Measurements from ENCODE around the gene LRRC28.
A peak's percentile ranks its signal among the peaks of the same experiment; 100 is the strongest.
"Not testable (repeated sequence)": the region's sequence is repeated elsewhere in the genome, so short reads cannot be mapped to it uniquely, and the experiment has no call there.

Gene LRRC28
- 12.9 reads per million, percentile 37 among the genes with 10 or more reads in this experiment for total RNA-seq

- peak; percentile 85 for DNase-seq
Observed at GRCh38 chr15:99250857-99251841, at the start of gene LRRC28. Gene LRRC28 (plus strand): TSS chr15:99251481. CDS start chr15:99255958, 4,477 bp downstream.

- no peak for DNase-seq
Observed at GRCh38 chr15:99202176-99202552, 49.1 kb upstream of the LRRC28 start.

GRCh38 chr15:99207672-99208071, 43.6 kb upstream of the LRRC28 start:
- DNase-seq = no peak

- no peak for DNase-seq
Observed at GRCh38 chr15:99209326-99209725, 42.0 kb upstream of the LRRC28 start.

- no peak for DNase-seq
Observed at GRCh38 chr15:99210334-99210733, 40.9 kb upstream of the LRRC28 start.

GRCh38 chr15:99211926-99212325, 39.4 kb upstream of the LRRC28 start:
- DNase-seq = no peak

GRCh38 chr15:99212406-99212805, 38.9 kb upstream of the LRRC28 start:
- no peak for DNase-seq

GRCh38 chr15:99213187-99213811, 38.0 kb upstream of the LRRC28 start:
- peak; percentile 37 for DNase-seq

GRCh38 chr15:99224372-99225214, 26.7 kb upstream of the LRRC28 start:
- no peak for DNase-seq

GRCh38 chr15:99226802-99227201, 24.5 kb upstream of the LRRC28 start:
- no peak for DNase-seq

GRCh38 chr15:99228120-99228770, 23.0 kb upstream of the LRRC28 start:
- DNase-seq = no peak

GRCh38 chr15:99230867-99231266, 20.4 kb upstream of the LRRC28 start:
- no peak for DNase-seq

- DNase-seq = no peak
Observed at GRCh38 chr15:99232740-99233139, 18.5 kb upstream of the LRRC28 start.

- not testable (repeated sequence) for DNase-seq
Observed at GRCh38 chr15:99234160-99234559, 17.1 kb upstream of the LRRC28 start.

GRCh38 chr15:99238849-99239248, 12.4 kb upstream of the LRRC28 start:
- DNase-seq = no peak

- DNase-seq = no peak
Observed at GRCh38 chr15:99239545-99240198, 11.6 kb upstream of the LRRC28 start.

GRCh38 chr15:99241752-99242151, 9.5 kb upstream of the LRRC28 start:
- DNase-seq = no peak

- DNase-seq = no peak
Observed at GRCh38 chr15:99244306-99244705, 7.0 kb upstream of the LRRC28 start.

- DNase-seq = no peak
Observed at GRCh38 chr15:99247062-99247461, 4.2 kb upstream of the LRRC28 start.

GRCh38 chr15:99248000-99248715, 3.1 kb upstream of the LRRC28 start:
- no peak for DNase-seq

GRCh38 chr15:99249270-99249841, 1.9 kb upstream of the LRRC28 start, which contains the start of gene TTC23:
Gene TTC23 (minus strand): TSS chr15:99249581. CDS start chr15:99228712, 20,869 bp downstream.
- DNase-seq = no peak
